SHP77 (cell line): ENCODE data around the gene SLC37A4.
A peak's percentile ranks its signal among the peaks of the same experiment; 100 is the strongest.
"Not testable (repeated sequence)": the region's sequence is repeated elsewhere in the genome, so short reads cannot be mapped to it uniquely, and the experiment has no call there.

ENCODE experiments used
- DNase-seq, 2 experiments: peaks; one replicate each; lab custom pipeline; 2025; lab: John Stamatoyannopoulos, UW

The SLC37A4 gene

DNA sequence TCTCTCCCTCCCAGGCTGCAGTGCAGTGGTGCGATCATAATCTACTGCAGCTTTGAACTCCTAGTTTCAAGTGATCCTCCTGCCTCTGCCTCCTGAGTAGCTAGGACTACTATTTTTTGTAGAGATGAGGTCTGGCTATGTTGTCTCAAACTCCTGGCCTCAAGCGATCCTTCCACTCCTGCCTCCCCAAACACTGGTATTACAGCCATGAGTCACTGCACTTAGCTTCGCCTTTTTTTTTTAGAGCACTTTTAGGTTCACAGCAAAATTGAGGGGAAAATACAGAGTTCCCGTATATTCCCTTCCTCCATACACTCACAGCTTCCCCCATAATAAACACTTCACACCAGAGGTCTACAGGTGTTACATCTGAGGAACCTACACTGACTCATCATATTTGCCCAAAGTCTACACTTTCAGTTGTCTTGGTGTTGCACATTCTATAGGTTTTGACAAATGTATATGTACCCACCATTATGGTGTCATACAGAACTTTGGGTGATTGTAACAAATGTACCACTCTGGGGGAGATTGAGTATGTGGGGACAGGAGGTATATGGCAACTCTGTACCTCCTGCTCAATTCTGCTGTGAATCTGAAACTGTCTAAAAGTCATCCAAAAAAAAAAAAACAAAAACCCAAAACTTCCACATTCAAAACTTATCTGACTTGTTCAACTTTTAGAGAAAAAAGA is 11.3 kb upstream of the SLC37A4 start:
- no peak for DNase-seq

GRCh38 chr11:119039471-119039870 is 8.8 kb upstream of the SLC37A4 start:
- not testable (repeated sequence) for DNase-seq

GRCh38 chr11:119038884-119039283 is 8.2 kb upstream of the SLC37A4 start:
- DNase-seq, result no peak

DNA sequence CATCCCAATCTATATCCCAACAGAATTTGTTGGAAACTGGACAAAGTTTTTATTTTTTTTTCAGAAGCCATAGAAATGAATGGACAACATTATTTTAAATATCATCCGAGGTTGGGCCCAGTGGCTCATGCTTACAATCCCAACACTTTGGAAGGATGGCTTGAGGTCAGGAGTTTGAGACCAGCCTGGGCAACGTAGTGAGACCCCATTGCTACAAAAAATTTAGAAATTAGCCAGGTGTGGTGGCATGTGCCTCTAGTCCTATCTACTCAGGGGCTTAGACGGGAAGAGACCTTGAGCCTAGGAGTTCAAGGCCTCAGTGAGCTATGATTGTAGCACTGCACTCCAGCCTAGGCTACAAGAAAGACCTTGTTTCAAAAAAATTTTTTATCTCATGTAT is 4.1 kb upstream of the SLC37A4 start:
- DNase-seq, result no peak

- not testable (repeated sequence) for DNase-seq
Measured at GRCh38 chr11:119033421-119033820, 2.7 kb upstream of the SLC37A4 start.

- DNase-seq, result no peak
Measured at GRCh38 chr11:119031912-119032280, 1.2 kb upstream of the SLC37A4 start.

- DNase-seq, result no peak
Measured at GRCh38 chr11:119030029-119030328, 698 bp downstream of the SLC37A4 start.

DNA sequence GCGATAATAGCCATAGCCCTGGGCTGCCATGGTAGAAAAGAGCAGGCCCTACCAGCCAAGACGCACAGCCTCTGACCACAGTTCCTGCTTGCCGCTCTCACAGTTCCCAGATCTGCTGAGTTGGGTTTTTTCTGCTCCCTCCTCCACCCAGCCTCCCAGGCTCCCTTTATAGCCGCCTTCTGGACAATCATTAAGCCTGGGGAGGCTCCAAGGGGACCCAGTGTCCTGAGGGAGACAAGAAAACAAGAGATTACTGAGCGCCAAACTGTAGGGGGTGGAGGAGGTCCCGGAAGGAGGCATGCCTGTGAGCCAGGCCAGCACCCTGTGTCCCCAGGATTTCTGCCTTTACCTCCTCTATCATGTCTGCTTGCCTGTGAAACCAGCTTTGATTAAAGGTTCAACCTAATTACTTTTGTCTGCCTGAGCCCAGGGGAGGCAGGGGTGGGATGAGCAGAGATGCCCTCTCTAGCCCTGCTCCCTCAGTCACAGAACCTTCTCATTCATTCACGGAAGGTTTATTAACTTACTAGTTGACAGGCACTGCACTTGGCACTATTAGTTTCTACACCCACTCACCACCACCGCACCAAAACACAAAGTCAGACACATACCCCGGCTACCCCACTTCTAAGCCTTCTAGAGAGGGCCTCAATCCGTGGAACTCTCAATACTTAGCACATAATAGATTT is 1.2 kb downstream of the SLC37A4 start:
- DNase-seq, result no peak

- DNase-seq, result no peak
Measured at GRCh38 chr11:119029069-119029339, 1.7 kb downstream of the SLC37A4 start.

- DNase-seq, result no peak
Measured at GRCh38 chr11:119028346-119029068, 2.2 kb downstream of the SLC37A4 start.

- no peak for DNase-seq
Measured at GRCh38 chr11:119027561-119028345, 2.9 kb downstream of the SLC37A4 start.

GRCh38 chr11:119026970-119027369 is 3.7 kb downstream of the SLC37A4 start:
- no peak for DNase-seq

DNA sequence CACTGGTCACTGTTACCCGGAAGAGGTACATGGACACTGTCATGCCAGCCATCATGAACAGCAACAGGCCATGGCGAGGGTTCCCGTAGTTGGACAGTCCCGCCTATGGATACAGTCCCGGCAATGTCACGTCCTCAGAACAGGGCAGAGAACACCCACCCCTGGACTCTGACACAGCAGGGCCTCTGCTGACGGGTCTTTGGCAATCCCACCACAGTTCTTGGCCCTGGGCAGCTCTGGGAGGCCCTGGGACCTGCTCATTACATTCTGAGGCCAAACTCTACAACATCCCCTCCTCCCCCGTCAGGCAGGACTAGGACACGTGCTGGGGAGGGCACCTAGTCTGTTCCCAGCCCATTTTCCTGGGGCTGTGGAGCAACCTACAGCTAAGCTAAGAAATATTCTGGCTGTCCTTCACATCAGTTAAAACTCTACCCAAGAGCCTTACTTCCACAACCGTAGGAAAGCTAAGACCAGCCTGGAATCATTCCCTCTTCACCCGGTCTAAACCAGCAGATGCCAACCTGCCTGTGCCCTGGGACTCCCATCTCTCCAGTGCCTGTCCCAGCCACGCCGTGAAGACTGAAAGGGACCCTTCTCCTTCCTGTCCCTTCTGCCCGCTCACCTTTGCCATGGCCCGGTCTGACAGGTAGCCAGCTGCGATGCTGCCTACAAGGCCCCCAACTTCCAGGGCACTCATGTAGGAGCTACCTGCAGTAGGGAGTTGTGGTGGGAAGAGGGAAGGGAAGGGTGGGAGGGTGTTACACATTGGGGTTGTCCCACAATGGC is 4.5 kb downstream of the SLC37A4 start:
- DNase-seq, result no peak

DNA sequence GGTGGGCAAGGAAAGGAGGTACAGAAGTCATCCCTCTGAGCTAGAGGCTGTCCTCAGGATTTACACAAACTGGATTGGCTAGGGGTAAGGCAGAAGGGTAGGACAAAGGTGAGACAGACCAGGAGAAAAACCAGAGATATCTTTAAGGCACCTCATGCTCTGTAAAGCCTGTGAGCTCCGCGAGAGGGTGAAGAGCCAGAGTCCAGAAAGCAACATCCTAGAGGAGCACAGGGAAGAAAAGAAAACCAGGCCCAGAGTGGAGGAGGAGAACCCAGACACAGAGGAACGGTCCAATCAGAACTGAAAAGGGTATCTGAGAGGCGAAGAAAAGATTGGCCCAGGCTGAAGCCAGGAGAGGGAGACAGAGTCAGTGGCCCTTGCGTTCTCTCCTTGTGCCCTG is 5.1 kb downstream of the SLC37A4 start:
- no peak for DNase-seq

DNA sequence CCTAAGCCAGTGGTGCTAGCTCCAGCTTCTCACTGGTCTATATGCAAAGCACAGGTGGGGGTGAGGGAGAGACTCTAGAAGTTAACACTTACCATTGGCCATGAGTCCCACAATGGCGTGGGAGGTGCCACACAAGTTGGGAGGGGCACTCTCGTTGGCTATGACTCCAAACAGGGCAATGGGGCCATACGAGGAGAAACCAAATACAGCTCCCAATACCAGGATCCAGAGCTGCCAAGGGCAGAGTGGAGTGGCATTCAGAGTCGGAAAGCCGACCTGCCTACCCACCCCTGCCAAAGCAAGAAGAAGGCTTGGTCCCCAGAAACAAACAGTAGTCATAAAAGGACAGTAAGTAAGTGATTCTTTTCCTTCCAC is 5.6 kb downstream of the SLC37A4 start:
- no peak for DNase-seq

GRCh38 chr11:119024430-119025098 is 6.1 kb downstream of the SLC37A4 start:
- DNase-seq, result no peak

DNA sequence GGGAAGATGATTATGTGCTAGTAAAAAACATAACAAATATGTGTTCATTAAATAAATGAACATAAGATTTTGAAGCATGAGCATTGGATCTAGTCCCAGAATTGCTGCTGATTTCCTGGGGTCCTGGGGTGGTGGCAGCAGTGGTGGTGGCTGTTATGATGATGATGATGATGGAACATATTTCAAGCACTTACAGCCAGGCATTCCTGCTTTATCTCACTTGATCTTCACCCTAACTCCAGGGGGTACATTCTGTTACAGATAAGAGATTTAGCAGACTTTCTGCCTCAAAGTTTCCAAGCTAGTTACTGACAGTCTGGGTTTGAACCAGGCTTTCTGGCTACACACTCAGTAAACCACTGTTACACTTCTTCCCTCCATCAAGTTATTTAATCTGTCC is 6.9 kb downstream of the SLC37A4 start:
- DNase-seq, result no peak

GRCh38 chr11:119021631-119022030 is 9.0 kb downstream of the SLC37A4 start:
- DNase-seq, result no peak

GRCh38 chr11:119019996-119020395 is 10.7 kb downstream of the SLC37A4 start:
- DNase-seq, result no peak

DNA sequence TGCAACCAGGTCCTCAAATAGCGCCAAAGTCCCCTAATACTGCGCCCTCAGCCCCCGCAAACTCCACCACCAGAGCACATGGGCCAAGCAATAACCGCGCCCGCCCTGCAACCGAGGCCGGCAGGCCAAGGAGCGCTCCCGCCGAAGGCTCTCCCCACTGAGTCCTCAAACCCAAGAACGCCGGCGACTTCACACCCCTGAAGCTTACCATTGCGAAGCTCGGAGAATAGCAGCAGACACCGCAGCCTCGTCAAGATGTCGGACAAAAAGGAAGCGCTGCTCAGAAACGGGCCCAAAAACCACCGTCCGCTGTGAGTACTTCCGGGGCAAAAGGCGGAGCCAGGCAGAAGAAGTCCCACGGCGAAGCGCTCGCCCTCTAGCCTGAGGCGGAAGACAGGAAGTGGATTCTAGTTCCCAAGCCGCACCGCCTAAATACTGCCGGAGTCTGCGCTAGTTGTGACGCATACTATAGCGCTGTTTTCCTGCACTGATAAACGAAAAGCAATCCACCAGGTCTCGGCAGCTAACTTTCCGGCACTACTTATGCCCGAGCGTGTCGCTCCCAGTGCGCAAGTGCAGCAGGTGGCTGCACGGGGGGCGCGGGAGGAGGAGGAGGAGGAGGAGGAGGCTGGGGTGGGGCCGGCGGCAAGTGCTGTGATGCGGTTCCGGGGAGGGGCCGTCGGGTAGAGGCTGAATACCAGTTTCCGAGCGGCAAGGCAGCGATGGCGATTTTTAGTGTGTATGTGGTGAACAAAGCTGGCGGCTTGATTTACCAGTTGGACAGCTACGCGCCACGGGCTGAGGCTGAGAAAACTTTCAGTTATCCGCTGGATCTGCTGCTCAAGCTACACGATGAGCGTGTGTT is 12.4 kb downstream of the SLC37A4 start, which contains the start of the genes RPS25 and TRAPPC4:
TSS of gene RPS25 (minus strand) at position 270 of the 865 bp plus-strand sequence. CDS start at position 211, 59 bp downstream.
TSS of gene TRAPPC4 (plus strand) at position 693 of the 865 bp plus-strand sequence. CDS start at position 723, 30 bp downstream.
- peak; percentile 93 to 95 for DNase-seq
